ENCODE data around the gene PSMG1. TPM values are rescaled to one million over a fixed set of nuclear protein-coding genes. Genes with fewer than 3 reads are reported as not detected.
A peak's percentile ranks its signal among the peaks of the same experiment; 100 is the strongest.
"Not testable (repeated sequence)": the region's sequence is repeated elsewhere in the genome, so short reads cannot be mapped to it uniquely, and the experiment has no call there.

Gene PSMG1, protein sequence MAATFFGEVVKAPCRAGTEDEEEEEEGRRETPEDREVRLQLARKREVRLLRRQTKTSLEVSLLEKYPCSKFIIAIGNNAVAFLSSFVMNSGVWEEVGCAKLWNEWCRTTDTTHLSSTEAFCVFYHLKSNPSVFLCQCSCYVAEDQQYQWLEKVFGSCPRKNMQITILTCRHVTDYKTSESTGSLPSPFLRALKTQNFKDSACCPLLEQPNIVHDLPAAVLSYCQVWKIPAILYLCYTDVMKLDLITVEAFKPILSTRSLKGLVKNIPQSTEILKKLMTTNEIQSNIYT
- total RNA-seq: 37.1 and 52.6 TPM in 2 replicates

GRCh38 chr21:39183272-39184049, at the start of gene PSMG1:
Gene PSMG1 (minus strand): TSS chr21:39183451. CDS start chr21:39183385, 66 bp downstream.
- Histone ChIP-seq H3K27me3 (ENCODE audit: control insufficient read depth, insufficient read depth, low read length) (no peaks in the 10 kb centered on the region), H3K4me3 (ENCODE audit: low read depth, low read length) (peak within 1 kb of the TSS; percentile 61)
- no peak for TF ChIP-seq CTCF (IDR thresholded peaks at IDR 0.05; ENCODE audit: insufficient read depth, low read length, poor library complexity, severe bottlenecking)

DNA sequence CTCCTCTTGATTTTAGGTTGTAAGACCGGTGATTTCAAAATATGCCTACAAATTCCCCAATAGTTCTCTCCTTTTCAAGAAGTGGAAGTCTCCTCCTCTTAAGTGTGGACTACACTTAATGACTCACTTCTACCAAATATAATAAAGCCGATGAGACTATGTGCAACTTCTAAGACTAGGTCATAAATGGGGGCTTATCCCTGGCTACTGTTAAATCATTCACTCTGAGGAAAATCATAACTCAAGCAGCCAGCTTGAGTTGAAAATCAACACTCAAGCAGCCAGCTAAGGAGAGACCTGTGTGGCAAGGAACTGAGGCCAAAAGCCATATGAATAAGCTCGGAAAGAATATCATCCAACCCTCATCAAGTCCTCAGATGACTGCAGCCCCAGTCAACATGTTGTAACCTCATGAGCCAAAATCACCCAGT, 49.6 kb upstream of the PSMG1 start:
- Histone ChIP-seq H3K4me3 (ENCODE audit: low read depth, low read length) (no peak overlapping the region), H3K36me3 (ENCODE audit: control insufficient read depth, insufficient read depth, low read length) (no peaks in the 10 kb centered on the region), H3K27me3 (ENCODE audit: control insufficient read depth, insufficient read depth, low read length) (no peaks in the 10 kb centered on the region)
- DNase-seq (ENCODE audit: low read depth): no peak
- no peak for TF ChIP-seq CTCF (IDR thresholded peaks at IDR 0.05; ENCODE audit: insufficient read depth, low read length, poor library complexity, severe bottlenecking)

More at GRCh38 chr21:39183272-39184049, at the start of gene PSMG1:
- DNase-seq (ENCODE audit: low read depth): peak; percentile 66
- H3K36me3 ChIP-seq (ENCODE audit: control insufficient read depth, insufficient read depth, low read length): no peaks in the 10 kb centered on the region

DNA sequence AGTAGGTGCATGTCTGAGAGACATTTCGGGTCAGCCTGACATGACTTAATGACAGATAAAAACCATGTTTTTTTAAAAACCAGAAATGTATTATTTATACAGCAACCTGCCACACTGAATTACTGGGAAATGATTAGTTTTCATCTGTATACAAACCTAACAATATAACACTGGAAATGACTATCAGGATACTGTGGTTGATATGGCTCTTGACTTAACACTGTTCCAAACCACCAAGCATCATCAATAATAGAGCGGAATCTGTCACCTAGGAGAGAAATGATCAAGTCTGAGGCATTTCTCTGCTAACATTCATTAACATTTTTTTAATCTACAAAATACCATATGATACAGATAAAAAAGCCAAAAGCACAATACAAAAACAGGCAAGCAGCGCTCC, 41.7 kb upstream of the PSMG1 start:
- no peaks in the 10 kb centered on the region for H3K36me3 ChIP-seq (ENCODE audit: control insufficient read depth, insufficient read depth, low read length)
- H3K4me3 ChIP-seq (ENCODE audit: low read depth, low read length): no peak overlapping the region
- TF ChIP-seq CTCF (IDR thresholded peaks at IDR 0.05; ENCODE audit: insufficient read depth, low read length, poor library complexity, severe bottlenecking): no peak
- DNase-seq (ENCODE audit: low read depth): no peak
- no peaks in the 10 kb centered on the region for H3K27me3 ChIP-seq (ENCODE audit: control insufficient read depth, insufficient read depth, low read length)

GRCh38 chr21:39221997-39222486, 38.8 kb upstream of the PSMG1 start:
- no peak for TF ChIP-seq CTCF (IDR thresholded peaks at IDR 0.05; ENCODE audit: insufficient read depth, low read length, poor library complexity, severe bottlenecking)
- DNase-seq (ENCODE audit: low read depth): no peak
- no peak overlapping the region for H3K4me3 ChIP-seq (ENCODE audit: low read depth, low read length)
- H3K27me3 ChIP-seq (ENCODE audit: control insufficient read depth, insufficient read depth, low read length): no peaks in the 10 kb centered on the region
- no peaks in the 10 kb centered on the region for H3K36me3 ChIP-seq (ENCODE audit: control insufficient read depth, insufficient read depth, low read length)

DNA sequence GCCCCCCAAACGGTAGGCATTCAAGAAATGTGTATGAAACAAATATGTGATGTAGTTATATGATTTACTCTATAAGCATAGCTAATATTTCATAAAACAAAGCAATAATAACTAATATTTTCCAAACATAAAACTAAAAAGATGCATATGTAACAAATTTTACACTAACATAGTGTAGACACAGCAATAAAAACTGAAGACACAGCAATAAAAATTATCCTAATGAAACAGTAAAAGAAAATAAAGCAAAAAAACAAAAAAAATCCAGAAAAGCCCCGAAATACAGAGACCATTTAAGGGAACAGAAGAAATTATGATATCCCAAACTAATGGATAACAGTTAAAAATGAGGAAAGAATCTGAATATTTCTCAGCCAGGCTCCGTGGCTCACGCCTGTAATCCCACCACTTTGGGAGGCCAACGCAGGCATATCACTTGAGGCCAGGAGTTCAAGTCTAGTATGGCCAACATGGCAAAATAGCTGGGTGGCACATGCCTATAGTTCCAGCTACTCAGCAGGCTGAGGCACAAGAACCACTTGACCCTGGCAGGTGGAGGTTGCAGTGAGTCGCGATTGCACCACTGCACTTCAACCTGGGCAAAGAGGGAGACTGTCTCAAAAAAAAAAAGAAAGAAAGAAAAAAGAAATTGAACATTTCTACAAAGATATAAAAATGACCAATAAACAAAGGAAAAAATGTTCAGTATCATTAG, 38.2 kb upstream of the PSMG1 start:
- H3K4me3 ChIP-seq (ENCODE audit: low read depth, low read length): no peak overlapping the region
- H3K27me3 ChIP-seq (ENCODE audit: control insufficient read depth, insufficient read depth, low read length): no peaks in the 10 kb centered on the region
- TF ChIP-seq CTCF (IDR thresholded peaks at IDR 0.05; ENCODE audit: insufficient read depth, low read length, poor library complexity, severe bottlenecking): no peak
- no peaks in the 10 kb centered on the region for H3K36me3 ChIP-seq (ENCODE audit: control insufficient read depth, insufficient read depth, low read length)
- DNase-seq (ENCODE audit: low read depth): no peak

DNA sequence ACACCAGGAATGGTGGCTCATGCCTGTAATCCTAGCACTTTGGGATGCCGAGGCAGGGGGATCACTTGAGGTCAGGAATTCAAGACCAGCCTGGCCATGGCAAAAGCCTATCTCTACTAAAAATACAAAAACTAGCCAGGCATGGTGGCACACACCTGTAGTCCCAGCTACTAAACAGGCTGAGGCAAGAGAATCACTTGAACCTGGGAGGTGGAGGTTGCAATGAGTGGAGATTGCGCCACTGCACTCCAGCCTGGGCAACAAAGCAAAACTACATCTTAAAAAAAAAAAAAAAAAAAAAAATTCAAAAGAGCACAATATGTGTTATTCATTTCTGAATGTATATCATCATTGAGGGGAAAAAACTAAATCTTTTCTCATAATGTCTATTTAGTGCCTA, 37.6 kb upstream of the PSMG1 start:
- not testable (repeated sequence) for DNase-seq (ENCODE audit: low read depth); H3K4me3 ChIP-seq (ENCODE audit: low read depth, low read length); H3K27me3 ChIP-seq (ENCODE audit: control insufficient read depth, insufficient read depth, low read length); H3K36me3 ChIP-seq (ENCODE audit: control insufficient read depth, insufficient read depth, low read length)

Data from kidney epithelial cell (primary cell).